NCI-H128 (cell line): ENCODE data around the gene OGDH.
A peak's percentile ranks its signal among the peaks of the same experiment; 100 is the strongest.
"Not testable (repeated sequence)": the region's sequence is repeated elsewhere in the genome, so short reads cannot be mapped to it uniquely, and the experiment has no call there.

Source experiments
- DNase-seq: peaks from one replicate; lab custom pipeline; 2025; ENCODE audit not compliant: unreplicated experiment; lab: John Stamatoyannopoulos, UW

The OGDH gene

DNA sequence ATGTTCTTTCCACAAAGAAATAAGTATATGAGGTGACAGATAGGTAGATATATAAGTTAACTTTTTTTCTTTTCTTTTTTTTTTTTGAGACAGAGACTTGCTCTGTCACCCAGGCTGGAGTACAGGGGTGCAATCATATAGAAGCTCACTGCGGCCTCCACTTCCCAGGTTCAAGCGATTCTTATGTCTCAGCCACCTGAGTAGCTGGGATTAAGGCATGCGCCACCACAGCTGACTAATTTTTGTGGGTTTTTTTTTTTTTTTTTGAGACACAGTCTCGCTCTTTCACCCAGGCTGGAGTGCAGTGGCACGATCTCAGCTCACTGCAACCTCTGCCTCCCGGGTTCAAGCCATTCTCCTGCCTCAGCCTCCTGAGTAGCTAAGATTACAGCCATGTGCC is 126.5 kb downstream of the OGDH start:
- not testable (repeated sequence) for DNase-seq

DNA sequence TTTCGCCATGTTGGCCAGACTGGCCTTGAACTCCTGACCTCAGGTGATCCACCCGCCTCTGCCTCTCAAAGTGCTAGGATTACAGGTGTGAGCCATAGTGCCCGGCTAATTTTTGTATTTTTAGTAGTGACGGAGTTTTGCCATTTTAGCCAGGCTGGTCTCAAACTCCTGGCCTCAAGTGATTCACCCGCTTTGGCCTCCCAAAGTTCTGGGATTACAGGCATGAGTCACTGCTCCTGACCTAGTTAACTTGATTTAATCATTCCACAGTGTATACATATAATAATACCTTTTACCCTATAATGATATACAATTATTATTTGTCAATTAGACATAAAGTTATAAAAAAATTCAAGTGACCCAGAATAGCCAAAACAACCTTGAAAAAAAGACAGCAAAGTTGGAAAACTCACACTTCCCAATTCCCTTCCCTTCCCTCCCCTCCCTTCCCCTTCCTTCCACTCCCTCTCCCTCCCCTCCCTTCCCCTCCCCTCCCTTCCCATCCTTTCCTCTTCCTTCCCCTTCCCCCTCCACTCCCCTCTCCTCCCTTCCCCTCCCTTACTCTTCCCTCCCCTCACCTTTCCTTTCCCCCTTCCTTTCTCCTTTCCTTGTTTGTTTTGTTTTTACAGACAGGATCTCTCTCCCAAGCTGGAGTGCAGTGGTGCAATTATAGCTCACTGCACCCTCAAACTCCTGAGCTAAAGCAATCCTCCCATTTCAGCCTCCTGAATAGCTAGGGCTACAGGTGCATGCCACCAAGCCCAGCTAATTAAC is 127.5 kb downstream of the OGDH start:
- DNase-seq: no peak

DNA sequence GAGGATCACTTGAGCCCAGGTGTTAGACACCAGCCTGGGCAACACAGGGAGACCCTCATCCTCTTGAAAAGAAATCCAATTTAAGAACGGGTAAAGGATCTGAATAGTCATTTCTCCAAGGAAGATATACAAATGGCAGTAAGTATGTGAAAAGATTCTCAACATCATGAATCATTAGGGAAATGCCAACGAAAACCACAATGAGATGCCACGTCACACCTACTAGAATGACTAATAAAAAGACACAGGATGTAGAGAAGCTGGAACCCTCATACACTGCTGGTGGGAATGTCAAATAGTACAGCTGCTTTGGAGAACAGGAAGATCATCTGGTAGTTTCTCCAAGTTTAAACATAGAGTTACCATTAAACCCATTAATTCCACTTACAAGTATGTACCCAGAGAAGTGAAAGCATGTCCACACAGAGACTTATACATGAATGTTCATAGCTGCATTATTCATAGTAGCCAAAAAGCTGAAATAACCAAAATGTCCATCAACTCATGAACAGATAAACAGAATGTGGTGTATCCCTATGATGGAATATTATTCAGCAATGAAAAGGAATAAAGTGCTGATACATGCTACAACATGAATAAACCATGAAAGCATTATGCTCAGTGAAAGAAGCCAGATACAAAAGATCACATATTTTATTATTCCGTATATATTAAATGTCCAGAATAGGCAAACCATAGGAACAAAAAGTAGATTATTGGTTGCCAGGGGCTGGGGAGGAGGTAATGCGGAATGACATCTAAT is 129.2 kb downstream of the OGDH start:
- no peak for DNase-seq

DNA sequence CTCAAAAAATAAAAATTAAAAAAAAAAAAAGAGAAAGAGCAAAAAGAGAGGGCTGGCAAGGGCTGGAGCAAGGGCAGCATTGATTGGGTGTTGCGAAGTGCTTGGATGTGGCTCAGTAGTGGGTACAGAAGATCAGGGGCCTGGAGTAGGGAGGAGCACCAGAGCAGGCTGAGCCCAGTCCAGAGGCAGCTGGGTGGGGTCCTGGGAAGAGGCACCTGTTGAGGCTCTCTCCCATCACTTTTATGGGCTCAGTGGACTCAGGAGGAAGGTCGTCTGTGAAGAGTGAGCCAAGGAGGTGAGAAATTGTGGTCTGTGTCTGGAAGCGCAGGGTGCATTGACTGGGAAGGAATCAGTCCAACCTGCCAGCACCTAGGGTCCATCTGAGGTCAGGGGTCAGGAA is 130.5 kb downstream of the OGDH start:
- DNase-seq: no peak

DNA sequence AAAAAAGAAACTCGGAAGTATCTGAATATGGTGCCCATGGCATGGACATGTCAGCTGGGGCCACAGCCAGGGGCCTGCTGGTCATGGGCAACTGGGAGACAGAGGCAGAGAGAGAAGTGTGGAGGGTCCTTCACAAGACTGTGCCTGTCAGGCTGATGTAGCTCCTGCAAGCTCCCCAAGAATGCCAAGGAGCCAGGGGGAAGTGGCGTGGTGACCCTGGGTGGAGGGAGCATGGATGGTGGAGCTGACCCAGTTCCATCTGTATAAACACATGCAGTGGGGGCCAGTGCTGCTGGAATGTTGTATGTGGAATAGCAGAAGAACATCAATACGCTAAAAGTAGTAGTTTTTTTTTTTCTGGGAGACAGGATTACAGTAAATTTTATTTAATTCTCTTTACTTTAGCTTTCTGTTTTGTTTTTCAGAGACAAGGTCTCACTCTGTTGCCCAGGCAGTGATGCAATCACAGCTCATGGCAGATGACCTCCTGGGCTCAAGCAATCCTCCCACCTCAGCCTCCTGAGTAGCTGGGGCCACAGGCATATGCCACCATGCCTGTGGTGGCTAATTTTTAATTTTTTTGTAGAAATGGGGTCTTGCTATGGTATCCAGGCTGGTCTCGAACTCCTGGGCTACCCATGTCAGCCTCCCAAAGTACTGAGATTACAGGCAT is 131.8 kb downstream of the OGDH start:
- no peak for DNase-seq

DNA sequence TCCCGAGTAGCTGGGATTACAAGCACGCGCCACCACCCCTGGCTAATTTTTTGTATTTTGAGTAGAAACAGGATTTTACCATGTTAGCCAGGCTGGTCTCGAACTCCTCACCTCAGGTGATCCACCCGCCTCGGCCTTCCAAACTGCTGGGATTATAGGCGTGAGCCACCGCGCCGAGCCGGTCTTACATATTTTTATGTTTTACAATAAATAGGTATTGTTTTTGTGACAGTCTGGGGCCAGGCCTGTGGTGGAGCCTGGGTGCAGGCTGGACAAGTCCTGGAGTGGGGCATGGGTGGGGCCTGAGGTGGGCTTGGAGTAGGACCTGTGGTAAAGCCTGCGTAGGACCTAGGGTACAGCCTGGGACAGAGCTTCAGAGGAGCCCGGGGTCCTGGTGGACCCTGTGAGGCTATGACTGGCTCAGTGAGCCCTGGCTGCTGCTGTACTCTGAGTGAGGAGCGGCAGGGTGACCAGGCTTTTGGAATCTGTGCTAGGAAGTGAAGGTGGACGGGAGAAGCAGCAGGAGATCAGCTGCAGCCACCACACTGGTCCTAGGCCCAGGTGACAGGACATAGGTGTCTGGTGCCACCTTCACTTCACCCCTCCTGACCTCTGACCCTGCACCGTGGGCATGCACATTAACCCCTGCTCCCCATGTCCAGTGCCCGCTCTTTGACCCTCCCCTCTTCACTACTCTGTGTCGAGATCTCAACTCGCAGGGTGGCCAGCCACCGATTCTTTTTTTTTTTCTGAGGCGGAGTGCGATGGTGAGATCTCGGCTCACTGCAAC is 132.6 kb downstream of the OGDH start:
- DNase-seq: no peak

DNA sequence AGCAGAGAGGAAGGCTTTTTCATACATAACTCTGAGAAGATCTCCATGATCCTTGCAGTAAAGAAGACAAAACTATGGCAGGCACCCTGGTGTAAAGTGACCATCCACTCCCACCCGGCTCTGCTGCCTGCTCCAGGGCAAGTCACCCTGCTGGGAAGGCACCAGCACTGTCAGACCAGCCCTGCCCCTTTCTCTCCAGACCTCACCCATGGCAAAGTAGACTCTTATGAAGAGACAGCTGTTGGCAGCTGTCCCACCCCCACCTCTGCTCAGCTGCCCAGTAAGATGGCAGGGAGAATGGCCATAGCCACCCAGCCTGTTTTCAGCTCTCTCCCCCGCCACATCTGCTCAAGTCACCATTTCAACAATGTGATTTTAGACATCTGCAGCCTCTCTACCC is 133.6 kb downstream of the OGDH start:
- no peak for DNase-seq

DNA sequence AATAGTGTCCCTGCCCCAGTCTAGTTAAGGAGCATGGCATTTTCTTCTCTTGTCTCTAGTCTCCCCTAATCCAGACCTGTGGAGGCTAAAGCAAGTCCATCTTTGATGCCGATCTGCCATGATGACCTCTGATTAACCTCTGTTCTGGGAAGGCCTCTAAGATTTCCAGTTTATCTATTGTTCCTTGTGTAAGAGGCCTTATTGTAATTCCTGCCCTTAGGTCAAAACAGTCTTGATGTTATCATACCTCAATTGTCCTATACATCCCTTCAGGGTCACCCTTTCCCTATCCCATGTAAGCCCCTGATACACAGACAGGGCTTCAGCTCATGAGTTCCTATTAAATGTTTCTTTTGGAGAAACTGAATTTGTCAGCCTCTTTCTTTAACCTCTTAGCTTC is 137.3 kb downstream of the OGDH start:
- DNase-seq: no peak

DNA sequence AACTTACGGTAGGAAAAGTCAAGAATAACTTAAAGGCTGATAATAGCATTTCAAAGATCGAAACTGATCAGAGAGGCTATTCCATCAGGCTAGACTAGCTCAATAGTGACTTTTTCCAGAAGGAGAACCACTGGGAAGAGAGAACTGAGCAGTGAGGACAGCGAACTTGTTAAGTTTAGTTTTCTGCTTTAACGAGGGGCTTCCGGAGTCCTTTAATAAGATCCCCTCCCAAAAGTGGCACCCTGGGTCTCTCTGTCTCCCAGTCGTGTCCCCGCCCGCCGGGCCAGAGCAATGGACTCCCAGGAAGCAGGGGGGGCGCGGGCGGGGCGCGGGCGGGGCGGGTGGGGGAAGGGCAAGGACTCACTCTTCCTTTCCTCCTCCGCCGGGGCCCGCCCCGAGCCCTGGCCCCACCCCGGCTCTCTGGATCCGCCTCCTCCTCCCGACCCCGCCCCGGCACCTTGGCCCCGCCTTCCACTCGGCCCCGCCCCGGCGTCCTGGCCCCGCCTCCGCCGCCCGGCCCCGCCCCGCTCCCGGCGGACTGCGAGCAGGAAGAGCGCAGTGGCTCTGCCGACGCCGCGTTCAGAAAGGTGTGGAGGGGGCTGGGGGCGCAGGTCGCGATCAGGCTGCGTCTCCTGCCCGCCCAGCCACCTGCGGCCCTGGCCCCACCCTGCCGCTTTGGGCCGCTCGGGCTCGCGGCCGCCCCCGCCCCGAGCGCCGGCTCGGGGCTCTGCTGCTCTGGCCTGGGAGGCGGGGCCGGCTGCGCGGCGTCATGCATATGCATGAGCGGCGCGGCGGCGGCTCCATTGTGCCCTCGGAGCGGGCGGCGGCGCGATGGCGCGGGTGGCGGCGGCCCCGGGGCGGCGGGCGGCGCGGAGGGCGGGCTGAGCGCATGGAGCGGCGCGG is 141.9 kb downstream of the OGDH start, which contains the start of gene ZMIZ2:
Gene ZMIZ2 (plus strand): TSS at position 803 of the 903 bp plus-strand sequence. CDS start 7,403 bp downstream, outside the sequence.
- DNase-seq: peak; percentile 73

DNA sequence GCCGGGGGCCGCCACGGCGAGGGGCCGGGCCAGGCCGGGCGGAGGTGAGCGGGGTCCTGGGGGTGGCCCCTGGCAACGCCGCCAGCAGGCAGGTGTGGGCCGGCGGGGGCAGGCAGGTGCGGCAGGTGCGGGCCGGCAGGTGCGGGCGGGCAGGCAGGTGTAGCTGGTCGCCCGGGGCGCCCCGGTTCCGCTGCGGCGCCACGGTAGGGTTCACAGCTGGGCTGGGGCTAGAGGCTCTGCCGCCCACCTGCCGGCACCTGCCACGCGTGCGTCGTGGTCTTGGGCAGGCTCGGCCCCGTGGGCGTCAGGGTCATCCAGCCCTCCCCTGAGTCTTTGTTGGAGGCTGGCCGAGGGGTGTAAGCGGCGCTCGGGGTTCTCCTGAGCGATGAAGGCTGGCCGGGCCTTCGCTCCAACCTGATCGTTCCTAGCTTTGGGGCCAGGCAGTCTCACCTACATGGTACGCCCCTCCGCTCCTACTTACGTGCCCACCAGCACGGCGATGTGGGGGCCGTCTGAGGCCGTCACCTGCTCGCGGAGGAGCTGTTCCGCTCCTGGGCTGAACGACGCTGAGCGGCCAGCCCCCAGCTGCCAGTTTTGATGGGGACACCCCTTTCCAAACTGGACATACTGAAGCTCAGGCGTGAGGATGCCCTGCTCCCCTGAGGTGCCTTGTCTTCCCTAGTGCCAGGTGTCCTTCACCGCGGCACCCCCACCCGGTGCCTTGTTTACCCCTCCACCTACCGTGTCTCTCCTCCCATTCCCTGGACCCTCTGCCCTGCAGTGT is 142.7 kb downstream of the OGDH start:
- no peak for DNase-seq

DNA sequence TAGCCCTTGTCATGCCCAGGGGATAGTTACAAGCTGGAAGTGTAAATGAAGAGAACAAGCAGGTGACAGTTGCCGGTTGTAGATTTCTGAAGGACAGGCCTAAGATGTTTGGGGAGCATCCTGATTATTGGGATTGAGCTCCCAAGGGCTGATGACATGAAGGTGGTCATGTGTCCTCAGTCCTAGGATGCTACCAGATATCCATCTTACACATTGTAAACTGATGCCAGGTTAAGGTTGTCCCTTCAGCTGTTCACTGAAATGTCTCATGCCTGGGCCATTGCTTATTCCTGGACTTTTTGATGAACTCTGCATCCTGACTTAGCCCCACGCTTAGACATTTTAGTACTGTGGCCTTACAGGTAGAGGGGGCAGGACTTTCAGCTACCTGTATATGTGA is 143.6 kb downstream of the OGDH start:
- DNase-seq: no peak

DNA sequence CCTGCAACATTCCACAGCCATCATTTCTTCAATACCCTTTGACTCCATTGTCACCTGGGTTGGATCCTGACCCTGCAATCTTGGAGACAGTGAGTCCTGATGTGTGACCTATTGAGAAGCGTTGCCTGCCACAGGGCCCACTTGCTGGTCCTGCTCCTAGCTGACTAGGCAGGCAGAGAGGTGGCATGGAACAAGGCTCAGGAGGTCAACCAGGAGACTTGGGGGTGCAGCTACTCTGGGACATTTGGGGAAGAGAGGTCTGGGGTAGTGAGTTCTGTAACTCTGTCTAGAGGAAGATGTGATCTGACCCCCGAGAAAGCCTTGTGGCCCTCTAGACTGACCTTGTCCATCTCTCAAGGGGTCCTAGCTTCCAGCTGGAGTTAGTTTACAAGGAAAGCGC is 144.0 kb downstream of the OGDH start:
- no peak for DNase-seq

DNA sequence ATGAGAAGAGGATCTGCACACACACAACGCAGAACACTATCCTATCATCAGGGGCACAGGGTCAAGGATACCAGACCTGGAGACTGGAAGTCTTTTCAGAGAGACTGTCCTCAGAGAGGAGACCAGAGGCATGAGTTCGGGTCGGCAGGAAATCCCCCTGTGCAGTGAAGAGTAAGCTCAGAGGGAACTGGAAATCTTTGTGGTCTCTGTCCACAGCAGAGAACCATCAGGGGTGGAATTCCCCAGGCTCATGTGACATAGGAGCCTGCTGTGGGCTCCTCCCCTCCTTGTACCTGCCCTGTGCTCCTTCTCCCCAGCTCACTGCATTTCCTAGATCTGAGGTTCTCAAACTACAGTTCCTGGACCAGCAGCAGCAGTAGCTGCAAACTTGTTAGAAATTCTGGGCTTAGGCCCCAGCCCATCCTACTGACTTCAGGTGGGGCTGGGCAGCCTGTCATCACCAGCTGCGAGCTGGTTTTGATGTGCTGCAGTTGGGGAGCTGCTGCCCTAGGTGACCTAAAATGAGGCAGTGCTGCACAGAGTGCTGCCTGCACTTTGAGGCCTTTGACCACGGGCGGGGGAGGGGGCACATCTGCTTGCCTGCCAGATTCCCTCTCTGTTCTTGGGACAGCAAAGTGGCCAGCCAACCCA is 144.6 kb downstream of the OGDH start:
- no peak for DNase-seq

DNA sequence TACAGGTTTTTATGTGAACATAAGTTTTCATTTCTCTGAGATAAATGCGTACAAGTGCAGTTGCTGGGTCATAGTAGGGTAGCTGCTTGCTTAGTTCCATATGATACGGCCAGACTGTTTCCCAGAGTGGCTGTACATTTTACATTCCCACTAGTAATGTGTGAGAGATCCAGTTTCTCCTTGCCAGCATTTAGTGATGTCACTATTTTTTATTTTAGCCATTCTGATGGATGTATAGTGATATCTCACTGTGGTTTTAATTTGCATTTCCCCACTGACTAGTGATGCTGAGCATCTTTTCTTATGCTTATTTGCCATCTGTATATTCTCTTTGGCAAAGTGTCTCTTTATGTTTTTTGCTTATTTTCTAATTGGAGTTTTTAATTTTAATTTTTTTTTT is 146.4 kb downstream of the OGDH start:
- DNase-seq: no peak

DNA sequence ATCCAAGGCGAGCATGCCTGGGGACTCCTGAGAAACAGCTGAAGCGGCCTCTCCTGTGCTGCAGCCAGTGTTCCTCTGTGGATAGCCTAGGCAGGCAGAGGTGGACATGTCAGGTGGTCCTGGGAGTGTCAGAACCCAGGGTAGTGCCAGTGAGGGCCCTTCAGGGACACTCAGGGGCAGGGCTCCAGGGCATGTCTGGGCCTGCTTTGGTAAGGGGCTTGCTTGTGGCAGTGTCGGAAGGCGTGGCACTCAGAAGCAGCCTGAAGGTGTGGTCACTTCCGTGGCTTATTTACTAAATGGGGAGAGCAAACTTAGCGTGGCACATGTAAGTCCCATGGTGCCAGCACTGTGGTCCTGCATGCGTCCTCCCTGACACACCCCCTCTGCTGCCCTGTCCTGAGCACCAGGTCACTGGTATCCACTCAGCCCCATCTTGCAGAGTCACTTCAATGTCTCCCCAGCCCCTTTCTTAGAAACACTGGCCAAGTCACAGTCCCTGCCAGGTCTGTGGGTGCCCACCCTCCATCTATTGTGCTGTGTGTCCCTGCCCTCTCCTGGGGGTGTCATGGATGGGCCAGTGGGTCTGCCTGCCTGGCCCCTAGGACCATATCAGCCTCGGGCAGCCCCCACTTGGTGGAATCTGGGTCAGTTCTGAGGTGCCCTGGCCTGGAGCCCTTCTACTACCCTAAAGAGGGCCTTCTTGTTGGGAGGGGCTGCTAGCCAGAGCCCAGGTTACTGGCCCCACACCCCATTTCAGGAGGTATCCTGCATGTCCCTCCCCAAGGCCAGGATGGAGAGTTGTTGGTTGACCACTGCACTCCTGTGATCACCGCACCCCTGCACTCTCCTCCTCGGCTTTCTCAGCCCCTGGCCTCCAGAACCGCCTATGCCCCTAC is 148.6 kb downstream of the OGDH start:
- no peak for DNase-seq

DNA sequence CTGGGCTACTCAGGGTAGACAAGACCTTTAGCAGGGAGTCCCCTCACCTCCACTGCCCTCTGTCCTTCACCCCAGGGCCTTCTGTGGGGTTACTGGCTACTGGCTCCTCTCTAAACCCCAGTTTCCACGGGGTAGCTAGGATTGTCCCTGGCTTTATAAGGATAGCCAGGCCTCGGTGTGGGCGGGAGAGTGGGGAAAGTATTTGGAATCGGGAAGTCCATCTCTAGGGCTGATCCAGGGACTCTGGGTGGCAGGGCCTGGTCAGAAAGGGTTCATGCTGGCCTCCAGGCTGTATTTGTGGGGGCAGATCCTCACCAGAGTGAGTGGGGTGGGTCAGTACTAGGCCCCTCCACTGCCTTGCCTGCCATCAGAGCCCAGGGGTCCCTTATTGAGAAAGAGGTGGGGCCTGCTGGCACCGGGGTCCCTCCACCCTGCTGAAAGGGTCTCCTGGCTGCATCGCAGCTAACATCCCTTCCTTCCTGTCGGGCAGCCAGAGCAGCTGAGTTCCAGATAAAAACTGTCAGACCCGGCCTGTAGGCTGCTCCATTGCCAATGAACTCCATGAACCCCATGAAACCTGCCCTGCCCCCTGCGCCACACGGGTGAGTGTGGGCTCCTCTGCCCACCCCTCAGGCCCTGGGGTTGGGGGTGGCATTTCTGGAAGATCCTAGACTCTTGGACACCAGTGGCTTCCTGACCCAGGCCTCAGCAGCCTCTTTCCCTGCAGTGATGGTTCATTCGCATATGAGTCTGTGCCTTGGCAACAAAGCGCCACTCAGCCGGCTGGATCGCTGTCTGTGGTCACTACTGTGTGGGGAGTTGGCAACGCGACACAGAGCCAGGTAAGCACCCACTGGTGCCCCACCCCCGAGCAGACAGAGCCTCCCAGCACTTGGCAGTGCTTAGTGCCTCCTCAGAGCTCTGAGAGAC is 149.5 kb downstream of the OGDH start:
- no peak for DNase-seq

DNA sequence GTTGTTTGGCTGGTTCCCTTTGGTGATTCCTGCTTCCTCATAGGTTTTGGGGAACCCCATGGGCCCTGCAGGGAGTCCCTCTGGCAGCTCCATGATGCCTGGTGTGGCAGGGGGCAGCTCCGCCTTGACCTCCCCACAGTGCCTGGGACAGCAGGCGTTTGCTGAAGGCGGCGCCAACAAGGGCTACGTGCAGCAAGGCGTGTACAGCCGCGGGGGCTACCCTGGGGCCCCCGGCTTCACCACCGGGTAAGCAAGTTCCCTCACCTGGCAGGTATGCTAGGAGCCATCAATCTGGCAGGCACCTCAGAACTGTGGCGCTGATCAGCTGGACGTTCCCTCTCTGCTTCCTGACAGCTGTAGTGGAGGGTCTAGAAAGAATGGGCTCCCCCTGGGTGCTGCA is 150.5 kb downstream of the OGDH start:
- DNase-seq: no peak
